Smooth muscle cell (in vitro differentiated cells): ENCODE data around the gene MPHOSPH9. TPM values are rescaled to one million over a fixed set of nuclear protein-coding genes. Genes with fewer than 3 reads are reported as not detected.

ENCODE experiments used
- DNase-seq: peaks from one replicate; lab custom pipeline; 2025; ENCODE audit not compliant: unreplicated experiment; lab: John Stamatoyannopoulos, UW
- H2AFZ ChIP-seq: fragments of 200-600 bp; sonication (generic); 2 replicates; pipeline ENCODE4 v1.6.0; 2016; ENCODE audit warnings: antibody characterized with exemption, low read depth, mild to moderate bottlenecking
- H3F3A ChIP-seq: fragments of 200-600 bp; sonication (generic); 2 replicates; pipeline ENCODE4 v1.6.0; 2017; ENCODE audit warnings: antibody characterized with exemption, low read depth
- H3K27ac ChIP-seq: fragments of 200-600 bp; sonication (generic); 2 replicates; pipeline ENCODE4 v1.5.1; 2016; ENCODE audit warnings: low read depth, mild to moderate bottlenecking
- H3K27me3 ChIP-seq: fragments of 200-600 bp; sonication (generic); 2 replicates; pipeline ENCODE4 v1.6.1; 2016; ENCODE audit warnings: low read depth, mild to moderate bottlenecking
- H3K36me3 ChIP-seq: fragments of 200-600 bp; sonication (generic); 2 replicates; pipeline ENCODE4 v1.5.1; 2016; ENCODE audit warnings: low read depth
- H3K4me1 ChIP-seq: fragments of 200-600 bp; sonication (generic); 2 replicates; pipeline ENCODE4 v1.5.1; 2016; ENCODE audit warnings: low read depth
- H3K4me2 ChIP-seq: fragments of 200-600 bp; sonication (generic); 2 replicates; pipeline ENCODE4 v1.6.0; 2016; ENCODE audit warnings: mild to moderate bottlenecking
- H3K4me3 ChIP-seq: fragments of 200-600 bp; sonication (generic); 2 replicates; pipeline ENCODE4 v1.5.1; 2016; ENCODE audit warnings: mild to moderate bottlenecking
- H3K79me2 ChIP-seq: fragments of 200-600 bp; sonication (generic); 2 replicates; pipeline ENCODE4 v1.6.0; 2016; ENCODE audit warnings: low read depth, mild to moderate bottlenecking
- H3K9ac ChIP-seq: fragments of 200-600 bp; sonication (generic); 2 replicates; pipeline ENCODE4 v1.6.0; 2016; ENCODE audit warnings: low read depth
- H3K9me3 ChIP-seq: fragments of 200-600 bp; sonication (generic); replicated peaks from 2 replicates; pipeline ENCODE4 v1.5.1; 2016; ENCODE audit warnings: low read depth
- H4K20me1 ChIP-seq: fragments of 200-600 bp; sonication (generic); 2 replicates; pipeline ENCODE4 v1.6.0; 2016; ENCODE audit warnings: low read depth
- CTCF ChIP-seq: fragments of 200-600 bp; sonication (generic); IDR thresholded peaks from 2 replicates; pipeline ENCODE4 v1.5.1; 2017; ENCODE audit warnings: borderline replicate concordance, mild to moderate bottlenecking, antibody characterized with exemption; ENCODE audit not compliant: insufficient read depth, poor library complexity, severe bottlenecking
- WGBS: methylation state at CpG from one replicate; pipeline ENCODE4 v1.1.7; 2016; ENCODE audit warnings: low lambda C conversion rate; 5-methylcytosine and 5-hydroxymethylcytosine counted together
- polyA plus RNA-seq: library from polyadenylated mRNA; unstranded; fragments of >200 nt; fragmentation: Nextera tagmentation; extraction: Ambion mirVana; gene quantifications from 2 replicates; pipeline ENCODE4 v1.2.1, GENCODE V29; 2016
- total RNA-seq: library from RNA; depleted of rRNA; stranded (reverse); fragments of >200 nt; gene quantifications from 2 replicates; pipeline ENCODE4 v1.2.3, GENCODE V29; 2014

MPHOSPH9 gene
- total and polyA plus RNA-seq, 2 experiments from 2014 or later, result 7.4 to 70.8 TPM

DNA sequence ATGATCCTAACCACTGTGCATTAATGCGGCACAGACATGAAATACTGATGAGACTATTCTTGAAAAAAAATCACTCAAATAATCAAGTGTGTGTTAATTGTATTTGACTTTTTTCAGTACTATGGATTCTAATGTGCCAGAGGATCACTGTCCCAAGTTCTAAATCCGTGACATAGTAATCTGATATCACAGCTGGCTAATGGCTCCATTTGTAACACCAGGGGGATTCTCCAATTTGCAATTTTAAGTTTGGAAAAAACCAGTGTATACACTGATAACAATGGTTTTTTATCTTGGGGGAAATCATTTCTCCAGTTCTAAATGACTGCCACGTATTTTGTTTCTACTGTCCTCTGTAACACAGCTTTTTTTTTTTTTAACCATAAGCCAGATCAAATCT is 33.0 kb downstream of the MPHOSPH9 start:
- Histone ChIP-seq H2AFZ (no peak overlapping the region), H3K36me3 (peaks cover 9% of the 10 kb centered on the region), H3K4me3 (no peak overlapping the region), H3F3A (no peaks in the 10 kb centered on the region), H3K9ac (no peak overlapping the region), H3K4me1 (no peaks in the 10 kb centered on the region), H3K27me3 (no peaks in the 10 kb centered on the region), H3K9me3 (no peaks in the 10 kb centered on the region), H3K4me2 (no peak overlapping the region), H3K27ac (no peak overlapping the region), H4K20me1 (no peaks in the 10 kb centered on the region), H3K79me2 (no peaks in the 10 kb centered on the region)
- DNase-seq, result no peak
- no peak for TF ChIP-seq CTCF
- WGBS, result 96% methylated on average over 3 of the region's 3 CpGs

- WGBS, result 98% methylated on average over 6 of the region's 6 CpGs
- DNase-seq, result no peak
- Histone ChIP-seq H3F3A (no peaks in the 10 kb centered on the region), H4K20me1 (no peaks in the 10 kb centered on the region), H3K27me3 (no peaks in the 10 kb centered on the region), H3K4me2 (no peak overlapping the region), H3K9me3 (no peaks in the 10 kb centered on the region), H3K27ac (no peak overlapping the region), H3K4me3 (no peak overlapping the region), H3K9ac (no peak overlapping the region), H2AFZ (no peak overlapping the region), H3K79me2 (no peaks in the 10 kb centered on the region), H3K36me3 (no peaks in the 10 kb centered on the region), H3K4me1 (no peaks in the 10 kb centered on the region)
- TF ChIP-seq CTCF, result no peak
Measured at GRCh38 chr12:123187637-123188036, 45.3 kb downstream of the MPHOSPH9 start.

DNA sequence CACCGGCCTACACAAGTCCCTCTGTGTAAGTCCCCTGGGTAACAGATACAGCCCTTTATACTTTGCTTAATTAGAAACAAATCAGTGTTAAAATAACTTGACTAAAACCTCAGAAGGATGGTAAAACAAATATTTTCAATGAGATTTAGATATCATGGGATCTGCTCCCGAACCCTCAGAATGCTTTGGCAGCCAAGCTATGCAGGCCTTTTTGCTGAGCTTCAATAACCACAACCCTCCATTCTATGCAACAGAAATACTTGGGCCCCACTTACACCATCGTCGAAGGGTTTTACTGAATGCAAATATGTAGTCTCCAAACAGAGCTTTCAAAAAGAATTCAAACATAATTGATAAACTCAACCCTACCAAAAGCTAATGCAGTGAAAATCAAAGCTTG is 52.8 kb downstream of the MPHOSPH9 start:
- no peak overlapping the region for H2AFZ ChIP-seq
- H3K27me3 ChIP-seq, result no peaks in the 10 kb centered on the region
- H3K36me3 ChIP-seq, result peaks cover 3% of the 10 kb centered on the region
- H3K9me3 ChIP-seq, result no peaks in the 10 kb centered on the region
- H3K27ac ChIP-seq, result no peak overlapping the region
- TF ChIP-seq CTCF, result no peak
- H3F3A ChIP-seq, result no peaks in the 10 kb centered on the region
- no peaks in the 10 kb centered on the region for H4K20me1 ChIP-seq
- DNase-seq, result no peak
- H3K9ac ChIP-seq, result no peak overlapping the region
- 85% methylated on average over 4 of the region's 4 CpGs for WGBS
- no peak overlapping the region for H3K4me3 ChIP-seq
- no peaks in the 10 kb centered on the region for H3K4me1 ChIP-seq
- no peaks in the 10 kb centered on the region for H3K79me2 ChIP-seq
- no peak overlapping the region for H3K4me2 ChIP-seq

DNA sequence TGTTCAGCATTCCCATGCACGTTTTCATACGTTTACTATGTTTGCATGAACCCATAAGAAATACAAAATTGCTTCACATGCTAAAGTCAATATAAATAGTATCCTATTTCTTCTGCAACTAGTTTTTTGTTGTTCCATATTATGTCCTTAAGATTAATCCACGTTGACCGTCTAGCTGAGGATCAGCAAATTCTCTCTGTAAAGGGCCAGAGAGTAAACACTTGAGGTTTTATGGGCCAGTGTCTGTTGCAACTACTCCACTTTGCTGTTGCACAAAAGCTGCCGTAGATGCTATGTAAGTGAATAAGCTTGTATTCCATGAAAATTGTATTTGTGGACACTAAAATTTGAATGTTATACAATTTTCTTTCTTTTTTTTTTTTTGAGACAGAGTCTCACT is 61.0 kb downstream of the MPHOSPH9 start:
- Histone ChIP-seq H3K27me3 (no peaks in the 10 kb centered on the region), H3K4me2 (no peak overlapping the region), H3K4me1 (no peaks in the 10 kb centered on the region), H3K9ac (no peak overlapping the region), H3K4me3 (no peak overlapping the region), H4K20me1 (no peaks in the 10 kb centered on the region), H3K9me3 (no peaks in the 10 kb centered on the region), H3F3A (no peaks in the 10 kb centered on the region), H3K36me3 (no peaks in the 10 kb centered on the region), H2AFZ (no peak overlapping the region), H3K27ac (no peak overlapping the region), H3K79me2 (no peaks in the 10 kb centered on the region)
- 70% methylated on average over 5 of the region's 5 CpGs for WGBS
- no peak for DNase-seq
- TF ChIP-seq CTCF, result no peak
